RWPE2 (cell line): ENCODE data around the gene GRAMD2B.

Source experiments
- ATAC-seq: fragments of 200-7000 bp; cut with Tn5 transposase; 3 replicates; pipeline ENCODE4 v1.9.1; 2021; ENCODE audit warnings: low read depth
- DNase-seq: peaks from one replicate; pipeline ENCODE4 v3.0.0-alpha.2; 2020; ENCODE audit warnings: low spot score
- H3K27ac ChIP-seq: fragments of 450-650 bp; 2 replicates; pipeline ENCODE4 v1.5.1; 2017; ENCODE audit warnings: mild to moderate bottlenecking; ENCODE audit not compliant: poor library complexity, severe bottlenecking
- H3K27me3 ChIP-seq: fragments of 250-450 bp; sonication (Bioruptor Pico); 2 replicates; pipeline ENCODE4 v1.5.1; 2021; ENCODE audit warnings: mild to moderate bottlenecking, moderate library complexity; ENCODE audit not compliant: insufficient read depth, poor library complexity, severe bottlenecking
- H3K36me3 ChIP-seq: fragments of 250-450 bp; sonication (Bioruptor Pico); 2 replicates; pipeline ENCODE4 v1.5.1; 2020; ENCODE audit warnings: low read depth, mild to moderate bottlenecking, moderate library complexity
- H3K4me1 ChIP-seq: fragments of 250-450 bp; sonication (Bioruptor Pico); 2 replicates; pipeline ENCODE4 v1.5.1; 2021; ENCODE audit warnings: mild to moderate bottlenecking, moderate library complexity; ENCODE audit not compliant: insufficient read depth, poor library complexity, severe bottlenecking
- H3K4me3 ChIP-seq: fragments of 250-450 bp; sonication (Bioruptor Pico); 2 replicates; pipeline ENCODE4 v1.5.1; 2021; ENCODE audit warnings: mild to moderate bottlenecking, moderate library complexity; ENCODE audit not compliant: severe bottlenecking
- H3K9me3 ChIP-seq: fragments of 250-450 bp; sonication (Bioruptor Pico); 2 replicates; pipeline ENCODE4 v1.5.1; 2021; ENCODE audit warnings: mild to moderate bottlenecking, moderate library complexity; ENCODE audit not compliant: severe bottlenecking
- CTCF ChIP-seq: fragments of 450-650 bp; IDR thresholded peaks from one replicate; pipeline ENCODE4 v1.5.1; 2017; ENCODE audit warnings: mild to moderate bottlenecking, moderate library complexity; ENCODE audit not compliant: poor library complexity, severe bottlenecking

Gene GRAMD2B

GRCh38 chr5:126492939-126493338 is 69.7 kb downstream of the GRAMD2B start:
- Histone ChIP-seq H3K36me3 (peaks cover 42% of the 10 kb centered on the region), H3K4me1 (no peaks in the 10 kb centered on the region), H3K4me3 (no peak overlapping the region), H3K27ac (no peak overlapping the region), H3K27me3 (no peaks in the 10 kb centered on the region), H3K9me3 (no peaks in the 10 kb centered on the region)
- ATAC-seq (peak; percentile 53; the same call in 1 of the 3 replicates), DNase-seq (no peak)
- TF ChIP-seq CTCF = peak; percentile 74

GRCh38 chr5:126494393-126494792 is 71.2 kb downstream of the GRAMD2B start:
- peaks cover 28% of the 10 kb centered on the region for H3K36me3 ChIP-seq
- H3K27me3 ChIP-seq = no peaks in the 10 kb centered on the region
- no peak overlapping the region for H3K4me3 ChIP-seq
- TF ChIP-seq CTCF = no peak
- ATAC-seq (no peak), DNase-seq (no peak)
- no peak overlapping the region for H3K27ac ChIP-seq
- H3K9me3 ChIP-seq = no peaks in the 10 kb centered on the region
- H3K4me1 ChIP-seq = no peaks in the 10 kb centered on the region

GRCh38 chr5:126497506-126497905 is 74.3 kb downstream of the GRAMD2B start:
- H3K36me3 ChIP-seq = peaks cover 14% of the 10 kb centered on the region; the same call in 1 of the 2 replicates
- no peak for DNase-seq
- ATAC-seq = no peak; the same call in 2 of the 3 replicates
- no peaks in the 10 kb centered on the region for H3K27me3 ChIP-seq
- no peaks in the 10 kb centered on the region for H3K4me1 ChIP-seq
- no peak overlapping the region for H3K27ac ChIP-seq
- no peaks in the 10 kb centered on the region for H3K9me3 ChIP-seq
- H3K4me3 ChIP-seq = no peak overlapping the region
- TF ChIP-seq CTCF = no peak

- TF ChIP-seq CTCF = no peak
- no peak overlapping the region for H3K4me3 ChIP-seq
- no peaks in the 10 kb centered on the region for H3K36me3 ChIP-seq
- no peaks in the 10 kb centered on the region for H3K9me3 ChIP-seq
- peaks cover 6% of the 10 kb centered on the region for H3K4me1 ChIP-seq
- H3K27ac ChIP-seq = no peak overlapping the region
- DNase-seq = no peak
- H3K27me3 ChIP-seq = no peaks in the 10 kb centered on the region
- ATAC-seq = no peak
Measured at GRCh38 chr5:126499278-126499677, 76.1 kb downstream of the GRAMD2B start.

GRCh38 chr5:126499853-126500342 is 76.7 kb downstream of the GRAMD2B start:
- Histone ChIP-seq H3K27me3 (no peaks in the 10 kb centered on the region), H3K4me3 (no peak overlapping the region), H3K27ac (no peak overlapping the region), H3K4me1 (peaks cover 6% of the 10 kb centered on the region), H3K9me3 (no peaks in the 10 kb centered on the region), H3K36me3 (no peaks in the 10 kb centered on the region)
- TF ChIP-seq CTCF = peak; percentile 42
- DNase-seq (no peak), ATAC-seq (no peak)
